MM.1S (cell line): Measurements from ENCODE around the gene MEAK7.

ENCODE experiments used
- DNase-seq: peaks from one replicate; pipeline ENCODE4 v3.0.0-alpha.2; 2015
- H2AFZ ChIP-seq: fragments of 300-600 bp; sonication (generic); 2 replicates; pipeline ENCODE4 v1.6.0; 2016; ENCODE audit warnings: antibody characterized with exemption, low read length
- H3F3A ChIP-seq: fragments of 300-600 bp; sonication (generic); 2 replicates; pipeline ENCODE4 v1.6.1; 2016; ENCODE audit warnings: mild to moderate bottlenecking, antibody characterized with exemption, low read length, moderate library complexity, mixed read lengths; ENCODE audit not compliant: insufficient read depth
- H3K27ac ChIP-seq: fragments of 300-600 bp; sonication (generic); 2 replicates; pipeline ENCODE4 v1.5.1; 2016; ENCODE audit warnings: mild to moderate bottlenecking, low read length
- H3K27me3 ChIP-seq: fragments of 300-600 bp; sonication (generic); replicated peaks from 2 replicates; pipeline ENCODE4 v1.6.0; 2016; ENCODE audit warnings: low read length; ENCODE audit not compliant: insufficient read depth
- H3K36me3 ChIP-seq: fragments of 300-600 bp; sonication (generic); replicated peaks from 2 replicates; pipeline ENCODE4 v1.6.1; 2016; ENCODE audit warnings: mild to moderate bottlenecking, low read length, mixed read lengths; ENCODE audit not compliant: insufficient read depth
- H3K4me1 ChIP-seq: fragments of 300-600 bp; sonication (generic); 2 replicates; pipeline ENCODE4 v1.6.1; 2016; ENCODE audit warnings: low read length, mixed read lengths
- H3K4me2 ChIP-seq: fragments of 300-600 bp; sonication (generic); 2 replicates; pipeline ENCODE4 v1.6.0; 2016; ENCODE audit warnings: low read depth, low read length
- H3K4me3 ChIP-seq: fragments of 300-600 bp; sonication (generic); 2 replicates; pipeline ENCODE4 v1.5.1; 2016; ENCODE audit warnings: low read length, mixed read lengths
- H3K79me2 ChIP-seq: fragments of 300-600 bp; sonication (generic); 2 replicates; pipeline ENCODE4 v1.6.1; 2016; ENCODE audit warnings: mixed run types, low read length, mixed read lengths
- H3K9ac ChIP-seq: fragments of 300-600 bp; sonication (generic); 2 replicates; pipeline ENCODE4 v1.6.1; 2016; ENCODE audit warnings: low read length, mixed read lengths
- H3K9me2 ChIP-seq: fragments of 300-600 bp; sonication (generic); replicated peaks from 2 replicates; pipeline ENCODE4 v1.6.1; 2016; ENCODE audit warnings: mild to moderate bottlenecking, low read length, mixed read lengths; ENCODE audit not compliant: insufficient read depth
- H3K9me3 ChIP-seq: fragments of 300-600 bp; sonication (generic); replicated peaks from 2 replicates; pipeline ENCODE4 v1.6.1; 2016; ENCODE audit warnings: mild to moderate bottlenecking, low read length, mixed read lengths; ENCODE audit not compliant: insufficient read depth
- H4K20me1 ChIP-seq: fragments of 300-600 bp; sonication (generic); 2 replicates; pipeline ENCODE4 v1.6.1; 2016; ENCODE audit warnings: mild to moderate bottlenecking, low read length, moderate library complexity, mixed read lengths; ENCODE audit not compliant: insufficient read depth
- EZH2 ChIP-seq: fragments of 300-600 bp; sonication (generic); optimal IDR thresholded peaks from 2 replicates; pipeline ENCODE3; 2017; ENCODE audit warnings: low read depth, mild to moderate bottlenecking, antibody characterized with exemption, low read length, mixed read lengths
- EZH2phosphoT487 ChIP-seq: fragments of 300-600 bp; sonication (generic); IDR thresholded peaks from 2 replicates; pipeline ENCODE4 v1.6.1; 2018; ENCODE audit warnings: antibody characterized with exemption, low read length
- TF ChIP-seq, protein P1 (sequence below): fragments of 300-600 bp; sonication (generic); IDR thresholded peaks from 2 replicates; pipeline ENCODE4 v1.5.1; 2016; ENCODE audit warnings: antibody characterized with exemption, low read length, mixed read lengths

The MEAK7 gene

DNA sequence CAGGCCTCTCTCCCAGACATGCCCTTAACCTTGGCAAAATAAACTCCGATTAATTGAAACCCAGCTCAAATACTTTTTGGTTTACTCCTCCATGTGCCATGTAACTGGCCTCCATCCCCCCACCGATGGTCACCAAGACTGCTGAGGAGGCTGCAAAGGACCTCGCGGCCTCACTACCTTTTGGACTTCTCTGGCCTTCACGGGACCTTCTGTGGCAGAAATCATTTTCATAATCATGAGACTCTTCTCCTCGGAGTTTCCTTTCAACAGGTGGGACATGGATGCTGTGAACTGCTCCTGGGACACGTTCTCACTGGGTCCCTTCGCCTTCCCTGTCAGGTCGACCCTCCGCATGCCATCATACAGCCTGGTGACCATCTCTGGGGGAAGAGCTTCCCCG is 9.0 kb downstream of the MEAK7 start:
- no peaks in the 10 kb centered on the region for H3K4me1 ChIP-seq
- TF ChIP-seq EZH2 = no peak
- TF ChIP-seq, protein P1, sequence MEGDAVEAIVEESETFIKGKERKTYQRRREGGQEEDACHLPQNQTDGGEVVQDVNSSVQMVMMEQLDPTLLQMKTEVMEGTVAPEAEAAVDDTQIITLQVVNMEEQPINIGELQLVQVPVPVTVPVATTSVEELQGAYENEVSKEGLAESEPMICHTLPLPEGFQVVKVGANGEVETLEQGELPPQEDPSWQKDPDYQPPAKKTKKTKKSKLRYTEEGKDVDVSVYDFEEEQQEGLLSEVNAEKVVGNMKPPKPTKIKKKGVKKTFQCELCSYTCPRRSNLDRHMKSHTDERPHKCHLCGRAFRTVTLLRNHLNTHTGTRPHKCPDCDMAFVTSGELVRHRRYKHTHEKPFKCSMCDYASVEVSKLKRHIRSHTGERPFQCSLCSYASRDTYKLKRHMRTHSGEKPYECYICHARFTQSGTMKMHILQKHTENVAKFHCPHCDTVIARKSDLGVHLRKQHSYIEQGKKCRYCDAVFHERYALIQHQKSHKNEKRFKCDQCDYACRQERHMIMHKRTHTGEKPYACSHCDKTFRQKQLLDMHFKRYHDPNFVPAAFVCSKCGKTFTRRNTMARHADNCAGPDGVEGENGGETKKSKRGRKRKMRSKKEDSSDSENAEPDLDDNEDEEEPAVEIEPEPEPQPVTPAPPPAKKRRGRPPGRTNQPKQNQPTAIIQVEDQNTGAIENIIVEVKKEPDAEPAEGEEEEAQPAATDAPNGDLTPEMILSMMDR = no peak
- no peak for TF ChIP-seq EZH2phosphoT487
- no peaks in the 10 kb centered on the region for H3F3A ChIP-seq
- no peak overlapping the region for H3K4me2 ChIP-seq
- H3K9me2 ChIP-seq = no peaks in the 10 kb centered on the region
- H2AFZ ChIP-seq = no peak overlapping the region
- H3K27ac ChIP-seq = no peak overlapping the region
- H3K36me3 ChIP-seq = no peaks in the 10 kb centered on the region
- no peak for DNase-seq
- no peaks in the 10 kb centered on the region for H3K27me3 ChIP-seq
- no peaks in the 10 kb centered on the region for H3K9me3 ChIP-seq
- H4K20me1 ChIP-seq = no peaks in the 10 kb centered on the region
- H3K4me3 ChIP-seq = no peak overlapping the region
- no peaks in the 10 kb centered on the region for H3K79me2 ChIP-seq
- H3K9ac ChIP-seq = no peak overlapping the region

DNA sequence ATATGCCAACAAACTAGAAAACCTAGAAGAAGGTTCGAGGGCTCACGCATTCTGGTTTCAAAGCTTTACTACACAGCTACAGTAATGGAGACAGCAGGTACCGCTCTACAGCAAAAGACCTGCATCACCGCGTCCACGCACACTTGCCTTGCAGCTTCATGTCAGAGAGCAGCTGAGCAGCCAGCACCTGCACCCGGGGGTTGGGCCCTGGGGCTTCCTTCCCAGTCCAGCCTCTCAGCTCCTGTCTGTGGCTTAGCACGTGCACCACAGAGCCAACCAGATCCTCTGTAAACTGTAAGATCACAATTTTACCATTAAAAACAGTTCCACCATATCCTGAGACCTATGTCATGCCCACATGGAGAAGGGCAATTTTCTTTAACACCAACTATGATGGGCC is 15.3 kb downstream of the MEAK7 start:
- no peaks in the 10 kb centered on the region for H3K9me2 ChIP-seq
- no peak for DNase-seq
- no peak overlapping the region for H3K9ac ChIP-seq
- no peaks in the 10 kb centered on the region for H3K9me3 ChIP-seq
- H3K36me3 ChIP-seq = no peaks in the 10 kb centered on the region
- no peaks in the 10 kb centered on the region for H3K79me2 ChIP-seq
- H3K4me3 ChIP-seq = no peak overlapping the region
- H3K27ac ChIP-seq = no peak overlapping the region
- H3F3A ChIP-seq = no peaks in the 10 kb centered on the region
- no peaks in the 10 kb centered on the region for H3K27me3 ChIP-seq
- H3K4me2 ChIP-seq = no peak overlapping the region
- H3K4me1 ChIP-seq = no peaks in the 10 kb centered on the region
- no peak overlapping the region for H2AFZ ChIP-seq
- TF ChIP-seq EZH2phosphoT487 (no peak), EZH2 (no peak)
- TF ChIP-seq, protein P1 = no peak
- no peaks in the 10 kb centered on the region for H4K20me1 ChIP-seq

DNA sequence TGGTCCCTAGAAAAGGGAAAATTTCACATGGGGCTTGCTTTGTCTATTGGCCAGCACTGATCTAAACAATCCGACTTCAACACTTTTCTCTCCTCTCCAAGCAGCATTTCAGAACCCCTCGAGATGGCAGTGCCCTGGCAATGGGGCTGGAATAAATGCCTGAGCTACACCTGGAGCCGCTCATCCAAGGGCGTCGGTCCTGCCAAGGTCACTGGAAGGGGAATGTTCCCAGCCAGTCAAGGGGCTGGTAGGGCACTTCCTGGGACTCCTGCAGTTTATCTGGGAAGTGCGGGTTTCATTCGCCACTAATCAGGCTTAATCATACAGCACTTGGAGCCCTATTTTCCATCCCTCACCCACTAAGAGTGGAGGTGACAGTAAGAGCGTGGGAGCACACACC is 17.1 kb downstream of the MEAK7 start:
- Histone ChIP-seq H3K9me2 (no peaks in the 10 kb centered on the region), H3K79me2 (no peaks in the 10 kb centered on the region), H3K4me3 (no peak overlapping the region), H3K36me3 (no peaks in the 10 kb centered on the region), H3K9ac (no peak overlapping the region), H3K27me3 (no peaks in the 10 kb centered on the region), H4K20me1 (no peaks in the 10 kb centered on the region), H3K4me1 (no peaks in the 10 kb centered on the region), H3K9me3 (no peaks in the 10 kb centered on the region), H3F3A (no peaks in the 10 kb centered on the region), H2AFZ (no peak overlapping the region), H3K27ac (no peak overlapping the region), H3K4me2 (no peak overlapping the region)
- TF ChIP-seq, protein P1 = no peak
- TF ChIP-seq EZH2phosphoT487 (no peak), EZH2 (no peak)
- DNase-seq = no peak
